HFF-Myc (cell line): Measurements from ENCODE around the gene PIEZO1.

Experiments used
- DNase-seq: peaks from one replicate; pipeline ENCODE4 v3.0.0-alpha.2; 2011; ENCODE audit warnings: low read depth; ENCODE audit errors: extremely low read depth
- H3K4me3 ChIP-seq: replicated peaks from 2 replicates; pipeline ENCODE4 v1.5.1; 2011; ENCODE audit warnings: low read depth, mild to moderate bottlenecking, control low read depth, low read length
- TF ChIP-seq, protein P1 (sequence below): IDR thresholded peaks from 2 replicates; pipeline ENCODE4 v1.5.1; 2012; ENCODE audit warnings: mild to moderate bottlenecking, low read depth, low read length, control low read depth; ENCODE audit errors: missing control alignments

PIEZO1 gene

DNA sequence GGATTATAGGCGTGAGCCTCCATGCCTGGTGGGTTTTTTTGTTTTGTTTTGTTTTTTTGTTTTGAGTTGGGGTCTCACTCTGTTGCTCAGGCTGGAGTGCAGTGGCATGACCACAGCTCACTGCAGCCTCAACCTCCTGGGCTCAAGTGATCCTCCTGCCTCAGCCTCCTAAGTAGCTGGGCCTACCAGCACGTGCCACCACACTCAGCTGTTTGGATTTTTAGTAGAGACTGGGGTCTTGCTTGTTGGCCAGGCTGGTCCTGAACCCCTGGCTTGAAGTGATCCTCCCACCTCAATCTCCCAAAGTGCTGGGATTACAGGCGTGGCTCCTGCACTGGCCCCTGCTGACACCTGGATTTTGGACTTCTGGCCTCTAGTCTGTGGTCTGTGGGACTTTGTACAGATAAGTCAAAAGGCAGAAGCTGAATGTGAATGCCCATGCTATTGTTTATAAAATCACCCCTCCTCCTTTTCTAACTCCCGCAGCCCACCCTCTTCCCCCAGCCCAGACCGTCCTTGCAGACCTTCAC, 104.4 kb downstream of the PIEZO1 start:
- TF ChIP-seq, protein P1, sequence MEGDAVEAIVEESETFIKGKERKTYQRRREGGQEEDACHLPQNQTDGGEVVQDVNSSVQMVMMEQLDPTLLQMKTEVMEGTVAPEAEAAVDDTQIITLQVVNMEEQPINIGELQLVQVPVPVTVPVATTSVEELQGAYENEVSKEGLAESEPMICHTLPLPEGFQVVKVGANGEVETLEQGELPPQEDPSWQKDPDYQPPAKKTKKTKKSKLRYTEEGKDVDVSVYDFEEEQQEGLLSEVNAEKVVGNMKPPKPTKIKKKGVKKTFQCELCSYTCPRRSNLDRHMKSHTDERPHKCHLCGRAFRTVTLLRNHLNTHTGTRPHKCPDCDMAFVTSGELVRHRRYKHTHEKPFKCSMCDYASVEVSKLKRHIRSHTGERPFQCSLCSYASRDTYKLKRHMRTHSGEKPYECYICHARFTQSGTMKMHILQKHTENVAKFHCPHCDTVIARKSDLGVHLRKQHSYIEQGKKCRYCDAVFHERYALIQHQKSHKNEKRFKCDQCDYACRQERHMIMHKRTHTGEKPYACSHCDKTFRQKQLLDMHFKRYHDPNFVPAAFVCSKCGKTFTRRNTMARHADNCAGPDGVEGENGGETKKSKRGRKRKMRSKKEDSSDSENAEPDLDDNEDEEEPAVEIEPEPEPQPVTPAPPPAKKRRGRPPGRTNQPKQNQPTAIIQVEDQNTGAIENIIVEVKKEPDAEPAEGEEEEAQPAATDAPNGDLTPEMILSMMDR = no peak
- no peak overlapping the region for H3K4me3 ChIP-seq
- no peak for DNase-seq

DNA sequence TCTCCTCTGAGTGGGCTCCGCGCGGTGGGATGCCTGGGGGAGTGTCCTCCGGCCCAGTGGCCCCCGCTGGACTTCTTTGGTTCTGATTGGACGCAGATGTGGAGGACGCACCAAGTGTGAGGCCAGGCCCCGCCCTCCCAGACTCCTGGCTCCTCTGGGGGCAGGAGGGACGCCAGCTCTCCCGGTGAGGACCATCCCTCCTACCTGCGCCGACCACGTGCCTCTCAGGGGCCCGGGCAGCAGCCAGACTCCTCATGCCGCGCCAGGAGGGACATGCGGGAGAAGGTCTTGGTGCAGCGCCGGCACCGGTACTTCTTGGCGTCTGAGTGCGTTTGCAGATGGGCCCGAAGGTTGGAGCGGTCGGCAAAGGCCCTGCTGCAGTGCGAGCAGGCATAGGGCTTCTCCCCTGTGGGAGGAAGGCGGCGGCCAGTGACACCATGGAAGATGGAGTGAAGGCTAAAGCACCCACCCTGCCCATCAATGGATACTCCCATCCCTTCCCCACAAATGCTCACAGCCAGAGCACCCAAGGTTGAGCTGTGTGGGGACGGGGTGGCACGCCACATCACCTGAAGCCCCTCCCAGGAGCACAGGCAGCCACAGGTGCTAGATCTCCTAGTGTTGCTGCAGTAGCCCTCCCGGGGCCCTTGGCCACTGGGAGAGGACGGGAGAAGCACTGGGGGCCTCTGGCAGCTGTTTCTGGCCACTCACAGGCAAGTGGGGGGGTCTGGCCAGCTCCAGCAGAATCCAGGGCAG, 106.6 kb downstream of the PIEZO1 start:
- no peak for DNase-seq

DNA sequence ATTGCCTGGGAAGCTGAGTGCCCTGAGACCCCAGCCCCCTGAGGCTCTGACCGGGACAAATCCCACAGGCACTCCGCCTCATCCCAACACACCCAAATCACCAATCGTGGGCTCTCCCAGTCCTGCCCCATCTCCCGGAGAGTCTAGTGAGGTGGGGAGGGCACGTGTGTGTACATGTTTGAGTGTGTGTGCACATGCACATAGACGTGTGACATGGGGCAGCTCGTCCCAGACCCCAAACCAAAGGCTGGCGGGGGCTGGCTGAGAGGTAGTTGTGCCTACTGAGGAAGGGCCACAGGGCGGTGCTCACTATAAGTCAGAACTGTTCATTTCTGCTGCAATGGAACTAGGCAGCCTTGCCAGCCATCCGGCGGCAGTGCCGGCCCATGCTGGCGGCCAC, 107.3 kb downstream of the PIEZO1 start:
- no peak for DNase-seq
- H3K4me3 ChIP-seq = no peak overlapping the region
- TF ChIP-seq, protein P1 = no peak

More for the DNA sequence above, 106.6 kb downstream of the PIEZO1 start:
- H3K4me3 ChIP-seq = no peak overlapping the region
- TF ChIP-seq, protein P1 = no peak

DNA sequence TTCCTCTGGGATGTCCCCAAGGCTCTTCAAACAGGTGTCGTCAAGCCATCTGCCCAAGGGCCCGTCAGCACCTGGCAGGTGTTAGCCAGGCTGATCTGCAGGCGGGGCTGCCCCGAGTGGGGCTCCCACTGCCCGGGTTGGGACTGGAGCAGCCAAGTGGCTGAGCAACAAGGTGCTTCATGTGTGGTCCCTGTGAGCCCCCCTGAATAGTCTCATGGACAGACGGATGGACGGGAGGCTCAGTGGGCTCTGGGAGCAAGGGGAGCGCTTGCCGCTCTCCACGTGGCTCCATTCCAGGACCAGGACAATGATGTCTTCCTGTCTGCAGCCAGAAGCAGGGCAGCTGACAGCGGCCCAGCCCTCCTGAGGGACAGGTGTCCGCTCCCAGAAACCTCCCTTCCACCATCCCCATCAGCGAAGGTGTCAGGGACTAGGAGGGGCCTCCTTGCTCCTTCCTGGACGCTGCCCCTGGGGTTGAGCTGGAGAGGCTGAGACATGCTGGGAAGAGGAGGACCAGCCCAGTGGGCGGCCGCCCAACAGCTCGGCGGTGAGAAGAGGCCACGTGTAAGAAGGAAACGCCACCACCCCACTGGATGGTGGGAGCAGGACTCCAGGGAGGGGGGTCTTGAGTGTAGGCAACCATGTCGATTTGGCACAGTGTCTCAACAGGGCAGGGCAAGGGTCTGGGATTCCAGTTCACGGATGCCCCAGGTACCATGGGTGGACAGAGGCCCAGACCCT, 108.3 kb downstream of the PIEZO1 start:
- TF ChIP-seq, protein P1 = no peak
- no peak overlapping the region for H3K4me3 ChIP-seq
- no peak for DNase-seq

DNA sequence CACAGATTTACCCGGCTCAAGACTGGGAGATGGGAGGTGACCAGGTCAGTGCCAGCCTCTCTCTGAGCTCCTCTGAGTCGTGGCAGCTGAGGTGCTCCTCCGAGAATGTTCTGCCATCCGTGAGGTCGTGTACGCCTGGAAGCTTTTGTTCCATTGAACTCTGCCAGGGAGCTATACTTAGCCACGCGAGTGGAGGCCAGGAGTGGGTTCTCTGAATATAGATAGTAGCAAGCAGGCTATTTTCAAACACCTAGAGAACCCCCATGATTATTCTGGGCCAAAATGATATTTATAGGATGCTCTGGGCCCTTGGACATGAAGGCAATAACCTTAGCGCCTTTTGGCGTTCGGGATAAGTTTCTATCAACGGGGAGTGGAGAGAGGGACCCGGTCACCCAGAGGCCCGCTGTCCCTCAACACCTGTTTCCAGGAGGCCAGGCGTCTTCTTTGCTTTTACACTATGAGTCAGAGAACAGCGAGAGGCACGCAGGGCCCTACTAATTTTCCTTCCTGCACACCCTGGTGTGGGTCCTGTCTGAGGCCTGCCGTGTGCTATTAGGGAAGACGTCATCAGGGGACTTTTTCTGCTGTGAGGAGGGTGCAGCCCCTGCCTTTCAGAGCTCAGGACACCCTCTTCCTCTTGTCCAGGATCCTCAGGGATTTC, 111.2 kb downstream of the PIEZO1 start:
- TF ChIP-seq, protein P1 = no peak
- DNase-seq = no peak
- no peak overlapping the region for H3K4me3 ChIP-seq

DNA sequence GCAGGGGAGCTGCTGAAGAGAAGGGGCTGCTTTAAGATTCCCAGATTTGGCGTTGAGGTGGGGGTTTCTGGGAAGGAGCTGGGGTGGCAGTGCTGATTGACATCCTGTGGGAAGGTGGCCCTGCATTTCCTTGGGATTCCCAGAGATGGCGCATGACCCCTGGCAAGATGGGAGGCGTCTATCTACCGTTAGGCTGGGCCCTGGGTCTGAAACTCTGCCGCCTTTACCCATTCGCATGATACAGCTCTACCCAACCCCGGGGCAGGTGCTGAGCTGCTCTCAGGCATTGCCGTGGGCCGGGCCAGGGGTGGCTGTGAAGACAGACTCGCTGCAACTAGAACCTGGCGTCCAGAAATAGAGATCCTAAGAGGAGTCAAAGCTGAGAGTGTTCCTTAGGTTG, 112.2 kb downstream of the PIEZO1 start:
- TF ChIP-seq, protein P1 = peak; percentile 30
- no peak for DNase-seq
- H3K4me3 ChIP-seq = no peak overlapping the region
